GM23338 (cell line): ENCODE data around the gene CCDC24. TPM values are rescaled to one million over a fixed set of nuclear protein-coding genes. Genes with fewer than 3 reads are reported as not detected.

ENCODE experiments used
- ATAC-seq: fragments of 200-7000 bp; cut with Tn5 transposase; 3 replicates; pipeline ENCODE4 v1.9.1; 2020
- DNase-seq: peaks from one replicate; pipeline ENCODE4 v3.0.0-alpha.2; 2015; ENCODE audit warnings: low spot score
- H2AFZ ChIP-seq: fragments of 200-600 bp; sonication (generic); 2 replicates; pipeline ENCODE4 v1.8.0; 2016; ENCODE audit warnings: antibody characterized with exemption, mild to moderate bottlenecking, moderate library complexity
- H3F3A ChIP-seq: fragments of 200-600 bp; sonication (generic); replicated peaks from 2 replicates; pipeline ENCODE4 v1.8.0; 2017; ENCODE audit warnings: antibody characterized with exemption, mixed run types, low read depth
- H3K27ac ChIP-seq: fragments of 200-600 bp; sonication (generic); 2 replicates; pipeline ENCODE4 v1.6.1; 2016; ENCODE audit warnings: low read depth
- H3K27me3 ChIP-seq: fragments of 200-600 bp; sonication (generic); 2 replicates; pipeline ENCODE4 v1.8.0; 2016; ENCODE audit warnings: mild to moderate bottlenecking, mixed run types, moderate library complexity; ENCODE audit not compliant: insufficient read depth
- H3K36me3 ChIP-seq: fragments of 200-600 bp; sonication (generic); 2 replicates; pipeline ENCODE4 v1.8.0; 2016; ENCODE audit warnings: mild to moderate bottlenecking; ENCODE audit not compliant: insufficient read depth
- H3K4me1 ChIP-seq: fragments of 200-600 bp; sonication (generic); 2 replicates; pipeline ENCODE4 v1.8.0; 2016; ENCODE audit warnings: mild to moderate bottlenecking, moderate library complexity; ENCODE audit not compliant: insufficient read depth
- H3K4me2 ChIP-seq: fragments of 200-600 bp; sonication (generic); 2 replicates; pipeline ENCODE4 v1.7.1; 2017; ENCODE audit warnings: mixed run types
- H3K4me3 ChIP-seq: fragments of 200-600 bp; sonication (generic); 2 replicates; pipeline ENCODE4 v1.6.1; 2016; ENCODE audit warnings: mixed run types
- H3K79me2 ChIP-seq: fragments of 200-600 bp; sonication (generic); replicated peaks from 2 replicates; pipeline ENCODE4 v1.8.0; 2017; ENCODE audit warnings: mild to moderate bottlenecking; ENCODE audit not compliant: insufficient read depth
- H3K9me2 ChIP-seq: fragments of 200-600 bp; sonication (generic); 2 replicates; pipeline ENCODE4 v1.8.0; 2017; ENCODE audit not compliant: insufficient read depth
- H4K20me1 ChIP-seq: fragments of 200-600 bp; sonication (generic); replicated peaks from 2 replicates; pipeline ENCODE4 v1.8.0; 2017; ENCODE audit warnings: mild to moderate bottlenecking; ENCODE audit not compliant: insufficient read depth
- H3K27ac Mint-ChIP-seq: 2 replicates; pipeline ENCODE4 v1.8.0; 2020; ENCODE audit warnings: inconsistent platforms, mild to moderate bottlenecking, moderate library complexity, mixed read lengths
- H3K27me3 Mint-ChIP-seq: 3 replicates; pipeline ENCODE4 v1.8.0; 2022; ENCODE audit warnings: low read depth, mild to moderate bottlenecking, moderate library complexity, mixed read lengths, inconsistent platforms; ENCODE audit not compliant: insufficient read depth, poor library complexity
- H3K36me3 Mint-ChIP-seq: 3 replicates; pipeline ENCODE4 v1.8.0; 2021; ENCODE audit warnings: low read depth, mild to moderate bottlenecking, inconsistent platforms, moderate library complexity, mixed read lengths
- H3K4me1 Mint-ChIP-seq: 3 replicates; pipeline ENCODE4 v1.8.0; 2020; ENCODE audit warnings: mild to moderate bottlenecking, inconsistent platforms, mixed read lengths
- H3K4me3 Mint-ChIP-seq: 3 replicates; pipeline ENCODE4 v1.8.0; 2021; ENCODE audit warnings: moderate library complexity, mild to moderate bottlenecking, inconsistent platforms, mixed read lengths
- H3K9me3 Mint-ChIP-seq: 3 replicates; pipeline ENCODE4 v1.8.0; 2020; ENCODE audit warnings: moderate library complexity, mild to moderate bottlenecking, inconsistent platforms, mixed read lengths
- CREB1 ChIP-seq: fragments of 250-450 bp; sonication (Bioruptor Pico); IDR thresholded peaks from 2 replicates; pipeline ENCODE4 v1.5.0; 2020; ENCODE audit warnings: low read depth, mild to moderate bottlenecking, moderate library complexity
- CTCF ChIP-seq, 2 experiments: fragments of 200-600 bp in 1 of 2; sonication (generic) in 1 of 2; conservative IDR thresholded peaks; 2 replicates each; pipeline versions ENCODE4 v1.5.1 to v1.6.1; 2016 to 2017; ENCODE audit warnings: antibody characterized with exemption in 2 of 2, low read depth in 2 of 2, mild to moderate bottlenecking in 2 of 2, moderate library complexity in 1 of 2
- ETS1 ChIP-seq: IDR thresholded peaks from 2 replicates; pipeline ENCODE4 v1.6.1; 2016; ENCODE audit warnings: antibody characterized with exemption
- EZH2 ChIP-seq: fragments of 200-600 bp; sonication (generic); IDR thresholded peaks from one replicate; pipeline ENCODE4 v1.8.0; 2017; ENCODE audit warnings: antibody characterized with exemption, mild to moderate bottlenecking, low read depth; ENCODE audit not compliant: unreplicated experiment
- EZH2phosphoT487 ChIP-seq: fragments of 200-600 bp; sonication (generic); IDR thresholded peaks from one replicate; pipeline ENCODE4 v1.8.1; 2018; ENCODE audit warnings: antibody characterized with exemption; ENCODE audit not compliant: unreplicated experiment
- JUNB ChIP-seq: IDR thresholded peaks from one replicate; pipeline ENCODE4 v1.6.1; 2016; ENCODE audit warnings: antibody characterized with exemption; ENCODE audit not compliant: unreplicated experiment
- NANOG ChIP-seq: IDR thresholded peaks from 2 replicates; pipeline ENCODE4 v1.6.1; 2016; ENCODE audit warnings: antibody characterized with exemption, borderline replicate concordance
- POLR2AphosphoS5 ChIP-seq: IDR thresholded peaks from 2 replicates; pipeline ENCODE4 v1.6.1; 2016; ENCODE audit warnings: antibody characterized with exemption, low read depth
- REST ChIP-seq: IDR thresholded peaks from one replicate; pipeline ENCODE4 v1.6.1; 2018; ENCODE audit warnings: antibody characterized with exemption; ENCODE audit not compliant: unreplicated experiment
- STAT1 ChIP-seq: IDR thresholded peaks from one replicate; pipeline ENCODE4 v1.6.1; 2016; ENCODE audit warnings: antibody characterized with exemption; ENCODE audit not compliant: unreplicated experiment
- ZNF114 ChIP-seq: fragments of 250-450 bp; sonication (Bioruptor Pico); IDR thresholded peaks from 2 replicates; pipeline ENCODE4 v1.5.0; 2020; ENCODE audit warnings: mild to moderate bottlenecking, moderate library complexity
- ZNF331 ChIP-seq: fragments of 250-450 bp; sonication (Bioruptor Pico); IDR thresholded peaks from 2 replicates; pipeline ENCODE4 v1.5.0; 2020; ENCODE audit warnings: low read depth, mild to moderate bottlenecking, moderate library complexity
- ZNF462 ChIP-seq: fragments of 250-450 bp; sonication (Bioruptor Pico); IDR thresholded peaks from 2 replicates; pipeline ENCODE4 v1.5.0; 2020; ENCODE audit warnings: mild to moderate bottlenecking, moderate library complexity
- polyA plus RNA-seq: library from polyadenylated mRNA; unstranded; fragments of >200 nt; fragmentation: Nextera tagmentation; extraction: Ambion mirVana; gene quantifications from 2 replicates; pipeline ENCODE4 v1.2.1, GENCODE V29; 2016
- total RNA-seq: library from RNA; depleted of rRNA; stranded (reverse); fragments of >200 nt; shearing (Covaris generic); gene quantifications from 2 replicates; pipeline ENCODE4 v1.2.3, GENCODE V29; 2014

CCDC24 gene
- total and polyA plus RNA-seq, 2 experiments from 2014 or later: 8.3 to 17.2 TPM

- H3K27ac Mint-ChIP-seq: peak overlapping the region; percentile 42; the same call in 1 of the 2 replicates
- no peaks in the 10 kb centered on the region for H3K9me2 ChIP-seq
- H3K36me3 Mint-ChIP-seq: no peaks in the 10 kb centered on the region; the same call in 2 of the 3 replicates
- peak overlapping the region; percentile 88 for H3K4me3 ChIP-seq
- TF ChIP-seq CREB1 (CRISPR knock-in tag): no peak
- no peak for TF ChIP-seq EZH2phosphoT487
- no peak for TF ChIP-seq REST
- no peak for TF ChIP-seq ZNF114 (CRISPR knock-in tag)
- TF ChIP-seq STAT1: no peak
- no peak for TF ChIP-seq EZH2
- TF ChIP-seq NANOG: no peak
- TF ChIP-seq ZNF462 (CRISPR knock-in tag): no peak
- no peak for TF ChIP-seq ETS1
- no peak for TF ChIP-seq CTCF (conservative IDR thresholded peaks at IDR 0.05; ENCODE audit: low read depth in 2 of 2)
- no peak for TF ChIP-seq JUNB
- no peak for TF ChIP-seq POLR2AphosphoS5
- TF ChIP-seq ZNF331 (CRISPR knock-in tag): no peak
- peaks cover 29% of the 10 kb centered on the region for H3K4me1 Mint-ChIP-seq
- no peaks in the 10 kb centered on the region for H3K36me3 ChIP-seq
- DNase-seq: no peak
- peaks cover 7% of the 10 kb centered on the region for H3K27me3 Mint-ChIP-seq
- no peaks in the 10 kb centered on the region; the same call in 1 of the 2 replicates for H3K79me2 ChIP-seq
- peak; percentile 0; the same call in 2 of the 3 replicates for ATAC-seq
- no peaks in the 10 kb centered on the region; the same call in 1 of the 2 replicates for H4K20me1 ChIP-seq
- H3K9me3 Mint-ChIP-seq: no peaks in the 10 kb centered on the region
- peak overlapping the region; percentile 97 for H3K4me2 ChIP-seq
- 0 out of 2 replicates have a peak, but pooled peaks cover 7% of the 10 kb centered on the region for H3F3A ChIP-seq
- peaks cover 5% of the 10 kb centered on the region for H3K4me1 ChIP-seq
- H3K27me3 ChIP-seq: no peaks in the 10 kb centered on the region
- peak overlapping the region; percentile 98; the same call in 1 of the 2 replicates for H3K27ac ChIP-seq
- peak overlapping the region; percentile 88 for H3K4me3 Mint-ChIP-seq
- peak overlapping the region; percentile 95 for H2AFZ ChIP-seq
These were observed 44.1 kb upstream of the CCDC24 start for GRCh38 chr1:43947061-43947873.
